RWPE2 (cell line): ENCODE data around the gene EXOC3L1.
A peak's percentile ranks its signal among the peaks of the same experiment; 100 is the strongest.

Experiments used
- ATAC-seq: fragments of 200-7000 bp; cut with Tn5 transposase; 3 replicates; pipeline ENCODE4 v1.9.1; 2021; ENCODE audit warnings: low read depth
- DNase-seq: peaks from one replicate; pipeline ENCODE4 v3.0.0-alpha.2; 2020; ENCODE audit warnings: low spot score
- H3K27ac ChIP-seq: fragments of 450-650 bp; 2 replicates; pipeline ENCODE4 v1.5.1; 2017; ENCODE audit warnings: mild to moderate bottlenecking; ENCODE audit not compliant: poor library complexity, severe bottlenecking
- H3K27me3 ChIP-seq: fragments of 250-450 bp; sonication (Bioruptor Pico); 2 replicates; pipeline ENCODE4 v1.5.1; 2021; ENCODE audit warnings: mild to moderate bottlenecking, moderate library complexity; ENCODE audit not compliant: insufficient read depth, poor library complexity, severe bottlenecking
- H3K36me3 ChIP-seq: fragments of 250-450 bp; sonication (Bioruptor Pico); 2 replicates; pipeline ENCODE4 v1.5.1; 2020; ENCODE audit warnings: low read depth, mild to moderate bottlenecking, moderate library complexity
- H3K4me1 ChIP-seq: fragments of 250-450 bp; sonication (Bioruptor Pico); 2 replicates; pipeline ENCODE4 v1.5.1; 2021; ENCODE audit warnings: mild to moderate bottlenecking, moderate library complexity; ENCODE audit not compliant: insufficient read depth, poor library complexity, severe bottlenecking
- H3K4me3 ChIP-seq: fragments of 250-450 bp; sonication (Bioruptor Pico); 2 replicates; pipeline ENCODE4 v1.5.1; 2021; ENCODE audit warnings: mild to moderate bottlenecking, moderate library complexity; ENCODE audit not compliant: severe bottlenecking
- H3K9me3 ChIP-seq: fragments of 250-450 bp; sonication (Bioruptor Pico); 2 replicates; pipeline ENCODE4 v1.5.1; 2021; ENCODE audit warnings: mild to moderate bottlenecking, moderate library complexity; ENCODE audit not compliant: severe bottlenecking
- CTCF ChIP-seq: fragments of 450-650 bp; IDR thresholded peaks from one replicate; pipeline ENCODE4 v1.5.1; 2017; ENCODE audit warnings: mild to moderate bottlenecking, moderate library complexity; ENCODE audit not compliant: poor library complexity, severe bottlenecking

EXOC3L1 gene

DNA sequence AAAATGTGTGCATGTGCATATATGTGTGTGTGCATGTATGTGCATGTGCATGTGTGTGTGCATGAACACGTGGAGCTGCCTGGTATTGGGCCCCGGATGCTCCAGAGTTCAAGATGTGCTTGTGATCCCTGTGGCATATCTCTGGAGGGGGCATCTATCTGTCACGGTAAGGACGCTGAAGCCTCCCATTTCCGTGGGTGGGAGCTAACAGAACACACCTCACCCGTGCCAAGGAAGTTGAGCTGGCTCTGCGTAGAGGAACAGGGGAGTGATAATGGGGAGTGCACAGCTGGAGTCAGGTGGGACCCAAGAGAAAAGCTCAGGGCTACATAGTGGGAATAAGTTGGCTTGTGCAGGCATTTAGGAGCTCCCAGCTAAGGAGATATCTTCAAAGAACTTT, 21.7 kb upstream of the EXOC3L1 start:
- H3K4me3 ChIP-seq = no peak overlapping the region
- H3K4me1 ChIP-seq = peaks cover 48% of the 10 kb centered on the region
- H3K36me3 ChIP-seq = no peaks in the 10 kb centered on the region
- ATAC-seq (no peak), DNase-seq (no peak)
- H3K9me3 ChIP-seq = no peaks in the 10 kb centered on the region
- H3K27ac ChIP-seq = peak overlapping the region; percentile 95
- H3K27me3 ChIP-seq = no peaks in the 10 kb centered on the region
- no peak for TF ChIP-seq CTCF

DNA sequence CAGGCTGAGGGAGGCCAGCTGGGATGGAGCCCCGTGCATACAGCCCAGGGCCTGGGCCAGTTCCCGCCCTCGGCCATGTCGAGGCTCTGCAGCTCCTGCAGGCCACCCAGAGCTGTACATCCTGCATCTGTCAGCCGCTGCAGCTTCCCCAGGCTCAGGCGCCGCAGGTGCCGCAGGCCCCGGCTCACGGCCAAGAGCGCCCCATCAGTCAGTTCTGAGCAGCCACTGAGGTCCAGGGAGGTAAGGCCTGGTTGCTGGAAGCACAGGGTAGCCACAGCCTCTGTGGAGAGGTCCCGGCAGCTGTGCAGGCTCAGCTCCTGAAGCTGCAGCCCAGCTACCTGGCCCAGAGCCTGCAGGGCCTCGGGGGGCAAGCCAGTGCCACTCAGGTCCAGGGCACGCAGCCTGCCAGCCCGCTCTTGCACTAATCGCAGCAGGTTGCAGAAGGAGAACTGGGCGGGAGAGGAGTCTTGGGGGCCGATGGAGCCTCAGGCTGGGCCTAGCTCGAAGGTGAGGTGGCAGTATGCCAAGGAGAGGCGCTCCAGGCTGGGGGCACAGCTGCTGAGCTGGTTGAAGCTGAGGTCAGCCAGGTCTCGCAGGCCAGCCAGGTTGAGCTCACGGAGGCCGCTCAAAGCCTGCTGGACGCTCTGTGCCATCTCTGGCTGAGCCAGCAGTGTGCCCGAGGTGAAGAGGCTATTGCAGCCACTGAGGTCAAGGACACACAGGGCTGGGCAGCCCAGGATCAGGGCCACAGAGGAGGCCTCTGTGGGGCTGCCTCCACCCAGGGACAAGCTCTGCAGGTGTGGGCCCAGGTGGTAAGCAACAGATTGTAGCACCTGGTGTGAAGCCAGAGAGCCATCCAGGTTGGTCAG, 20.4 kb upstream of the EXOC3L1 start:
- H3K27ac ChIP-seq = no peak overlapping the region
- H3K27me3 ChIP-seq = no peaks in the 10 kb centered on the region
- no peaks in the 10 kb centered on the region for H3K36me3 ChIP-seq
- DNase-seq (peak; percentile 58), ATAC-seq (no peak)
- H3K9me3 ChIP-seq = no peaks in the 10 kb centered on the region
- H3K4me3 ChIP-seq = no peak overlapping the region
- peaks cover 51% of the 10 kb centered on the region for H3K4me1 ChIP-seq
- no peak for TF ChIP-seq CTCF

- no peaks in the 10 kb centered on the region; the same call in 1 of the 2 replicates for H3K36me3 ChIP-seq
- ATAC-seq (no peak), DNase-seq (peak; percentile 59)
- no peak overlapping the region for H3K4me3 ChIP-seq
- H3K27ac ChIP-seq = no peak overlapping the region
- H3K27me3 ChIP-seq = no peaks in the 10 kb centered on the region
- H3K9me3 ChIP-seq = no peaks in the 10 kb centered on the region
- no peak for TF ChIP-seq CTCF
- H3K4me1 ChIP-seq = peaks cover 51% of the 10 kb centered on the region
Measured at GRCh38 chr16:67209565-67209964, 19.6 kb upstream of the EXOC3L1 start.

DNA sequence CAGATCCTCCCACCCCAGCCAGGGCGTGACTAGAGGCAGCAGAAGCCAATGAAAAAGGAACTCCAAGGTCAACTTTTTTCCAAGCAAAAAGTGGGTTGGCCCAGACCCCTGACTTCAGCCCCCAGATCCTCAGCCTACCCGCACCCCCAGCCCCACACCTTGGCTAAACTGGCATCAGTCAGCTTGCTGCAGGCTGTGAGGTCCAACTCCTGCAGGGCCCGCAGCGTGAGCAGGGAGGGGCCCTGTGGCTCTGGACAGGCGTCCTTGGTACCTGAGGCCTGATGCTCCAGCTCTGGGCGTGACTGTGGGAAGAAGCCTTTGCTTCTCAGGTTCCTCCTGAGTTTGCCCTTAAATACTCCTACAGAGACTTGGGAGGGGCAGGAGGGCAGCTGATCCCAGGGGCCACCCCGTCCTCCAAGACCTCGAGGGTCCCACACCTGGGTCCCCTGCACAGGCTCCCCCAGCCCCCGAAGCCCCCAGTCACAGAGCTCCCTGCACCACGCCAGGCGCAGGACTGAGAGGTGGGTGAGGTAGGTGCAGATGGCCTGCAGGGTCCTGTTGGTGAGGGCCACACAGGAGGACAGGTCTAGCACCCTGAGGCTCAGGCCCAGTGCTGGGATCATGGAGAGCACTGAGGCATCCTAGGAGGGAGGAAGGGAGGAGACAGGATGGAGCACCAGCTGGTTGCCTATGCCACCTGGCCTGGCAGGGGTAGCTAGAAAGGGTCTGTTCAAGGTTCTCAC, 18.4 kb upstream of the EXOC3L1 start:
- H3K27me3 ChIP-seq = no peaks in the 10 kb centered on the region
- peak overlapping the region; percentile 92 for H3K27ac ChIP-seq
- ATAC-seq (no peak; the same call in 2 of the 3 replicates), DNase-seq (peak; percentile 62)
- no peak for TF ChIP-seq CTCF
- H3K9me3 ChIP-seq = no peaks in the 10 kb centered on the region
- H3K4me3 ChIP-seq = no peak overlapping the region
- peaks cover 42% of the 10 kb centered on the region for H3K4me1 ChIP-seq
- no peaks in the 10 kb centered on the region; the same call in none of the 2 replicates for H3K36me3 ChIP-seq
